GM18951 (cell line): ENCODE results near the gene PARVA.

Source experiments
- POLR2A ChIP-seq: IDR thresholded peaks from 4 replicates; pipeline ENCODE4 v1.6.1; 2011; ENCODE audit warnings: mild to moderate bottlenecking; ENCODE audit not compliant: insufficient read length, insufficient read depth; ENCODE audit errors: extremely low read depth
- in situ Hi-C: fragments of 300-500 bp; cut with MboI; formaldehyde crosslinking; loops from one replicate; pipeline ENCODE4 v1.12.0; 2022; ENCODE audit warnings: low sequenced_read_pairs, mixed read lengths, inconsistent platforms; ENCODE audit not compliant: unreplicated experiment

Gene PARVA

DNA sequence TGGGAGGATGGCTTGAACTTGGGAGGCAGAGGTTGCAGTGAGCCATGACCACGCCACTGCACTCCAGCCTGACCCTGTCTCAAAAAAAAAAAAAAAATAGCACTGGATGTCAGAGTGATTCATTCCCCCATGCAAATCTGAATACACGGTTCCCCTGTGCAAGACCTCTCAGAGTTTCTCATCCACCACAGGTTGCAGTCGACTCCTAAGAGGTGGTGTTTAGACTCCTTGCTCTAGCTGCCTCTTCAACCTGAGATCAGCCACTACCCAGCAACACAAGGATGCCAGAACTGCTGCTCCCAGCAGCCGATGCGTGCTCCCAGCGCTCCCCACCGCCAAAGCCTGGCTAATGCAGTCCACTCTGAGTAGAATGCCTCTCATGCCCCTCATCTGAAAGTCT lies 97.5 kb downstream of the PARVA start:
- in situ Hi-C loops = no loop called here
- no peak for TF ChIP-seq POLR2A

DNA sequence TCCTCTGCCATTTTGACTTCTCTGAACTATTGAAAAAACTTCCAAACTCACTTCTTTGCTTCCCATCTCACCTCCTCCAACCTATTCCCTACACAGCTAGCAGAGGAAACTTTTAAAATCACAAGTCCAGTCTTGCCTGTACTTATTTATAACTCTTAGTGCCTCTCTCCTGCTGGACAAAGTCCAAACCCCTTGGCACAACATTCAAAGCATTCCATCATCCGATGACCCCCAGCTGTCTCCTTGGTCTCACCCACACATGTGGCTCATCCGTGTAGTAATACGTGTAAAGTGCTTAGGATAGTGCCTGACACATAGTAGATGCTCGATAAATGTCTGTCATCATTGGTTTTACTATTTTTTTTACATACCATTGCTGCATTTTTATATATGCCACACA lies 101.4 kb downstream of the PARVA start:
- in situ Hi-C loops = no loop called here

GRCh38 chr11:12480401-12480800 lies 103.0 kb downstream of the PARVA start:
- no peak for TF ChIP-seq POLR2A
- in situ Hi-C loops = no loop called here

More for the DNA sequence above, 101.4 kb downstream of the PARVA start:
- no peak for TF ChIP-seq POLR2A

DNA sequence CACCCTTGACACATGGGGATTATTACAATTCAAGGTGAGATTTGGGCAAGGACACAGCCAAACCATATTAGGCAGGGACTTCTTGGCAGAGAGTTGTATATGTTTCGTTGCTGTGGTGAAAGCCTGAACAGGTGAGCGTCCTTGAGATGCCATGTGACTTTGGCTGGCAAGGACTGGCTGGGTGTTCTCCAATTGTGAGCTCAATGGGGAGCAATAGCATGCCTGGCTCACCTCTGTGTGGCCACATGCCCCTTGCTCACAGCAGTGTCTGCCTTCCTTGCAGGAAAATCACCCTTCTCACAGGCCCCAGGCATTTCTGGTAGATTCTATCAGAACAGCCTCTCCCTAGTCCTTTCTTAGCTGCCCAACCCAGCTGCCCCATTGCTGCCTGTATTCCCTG lies 105.5 kb downstream of the PARVA start:
- TF ChIP-seq POLR2A = no peak
- in situ Hi-C loops = no loop called here

- no peak for TF ChIP-seq POLR2A
- in situ Hi-C loops = no loop called here
Measured at GRCh38 chr11:12483604-12484003, 106.2 kb downstream of the PARVA start.

- TF ChIP-seq POLR2A = no peak
- in situ Hi-C loops = no loop called here
Measured at GRCh38 chr11:12485328-12485727, 108.0 kb downstream of the PARVA start.

DNA sequence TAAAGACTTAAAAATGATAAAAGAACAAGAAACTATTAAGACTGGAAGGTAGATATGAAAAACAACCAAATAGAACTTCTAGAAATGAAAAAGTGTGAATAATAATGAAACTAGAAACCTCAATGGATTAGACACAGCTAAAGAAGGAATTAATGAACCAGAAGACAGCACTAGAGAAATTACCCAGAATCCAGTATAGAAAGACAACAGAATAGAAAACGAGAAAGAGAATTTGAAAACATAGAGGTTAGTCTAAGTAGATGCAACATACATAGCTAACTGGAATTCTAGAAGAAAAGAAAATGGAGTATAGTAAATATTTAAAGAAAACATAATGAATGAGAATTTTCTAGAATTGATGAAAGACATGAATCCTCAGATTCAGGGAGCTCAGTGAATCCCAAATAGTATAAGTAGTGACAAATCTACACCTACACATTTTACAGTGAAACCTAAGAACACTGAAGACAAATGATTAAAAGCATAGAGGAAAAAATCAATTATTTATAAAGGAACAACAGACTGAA lies 111.9 kb downstream of the PARVA start:
- no peak for TF ChIP-seq POLR2A
- in situ Hi-C loops = no loop called here

- TF ChIP-seq POLR2A = no peak
- in situ Hi-C loops = no loop called here
Measured at GRCh38 chr11:12494699-12495098, 117.3 kb downstream of the PARVA start.

- no peak for TF ChIP-seq POLR2A
- in situ Hi-C loops = no loop called here
Measured at GRCh38 chr11:12496181-12497025, 119.0 kb downstream of the PARVA start.

DNA sequence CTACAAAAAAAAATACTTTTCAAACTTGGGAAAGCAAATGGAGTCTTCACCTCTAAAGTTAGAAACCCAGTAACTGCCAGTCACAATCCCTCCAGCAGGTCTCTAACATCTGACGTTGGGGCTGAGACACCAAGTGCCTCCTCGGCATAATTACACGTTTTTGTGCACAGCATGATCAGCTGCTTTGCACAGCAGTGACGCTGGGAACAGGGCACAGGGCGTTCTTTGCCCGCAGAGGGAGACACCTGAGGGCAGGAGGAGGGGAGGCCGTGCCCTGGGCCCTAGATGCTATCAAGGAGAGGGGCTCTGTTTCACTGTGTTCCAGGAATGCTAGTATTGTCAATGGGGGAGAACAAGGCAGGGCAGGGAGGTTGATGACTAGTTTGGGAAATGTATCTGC lies 120.1 kb downstream of the PARVA start:
- in situ Hi-C loops = no loop called here
- no peak for TF ChIP-seq POLR2A

GRCh38 chr11:12499071-12499470 lies 121.7 kb downstream of the PARVA start:
- in situ Hi-C loops = no loop called here
- TF ChIP-seq POLR2A = no peak

GRCh38 chr11:12502046-12502445 lies 124.7 kb downstream of the PARVA start:
- in situ Hi-C loops = no loop called here
- TF ChIP-seq POLR2A = no peak

- TF ChIP-seq POLR2A = no peak
- in situ Hi-C loops = no loop called here
Measured at GRCh38 chr11:12503039-12503484, 125.7 kb downstream of the PARVA start.

- in situ Hi-C loops = no loop called here
- TF ChIP-seq POLR2A = no peak
Measured at GRCh38 chr11:12503886-12504285, 126.5 kb downstream of the PARVA start.

GRCh38 chr11:12505183-12505582 lies 127.8 kb downstream of the PARVA start:
- in situ Hi-C loops = no loop called here
- TF ChIP-seq POLR2A = no peak

- in situ Hi-C loops = no loop called here
- no peak for TF ChIP-seq POLR2A
Measured at GRCh38 chr11:12506404-12506921, 129.1 kb downstream of the PARVA start.
